Neural crest cell (in vitro differentiated cells): ENCODE data around the gene ZNF628. TPM values are rescaled to one million over a fixed set of nuclear protein-coding genes. Genes with fewer than 3 reads are reported as not detected.

Source experiments
- DNase-seq: peaks from one replicate; pipeline ENCODE4 v3.0.0; 2021; ENCODE audit warnings: low read depth, mixed read lengths, low spot score
- H3K27ac Mint-ChIP-seq: one replicate; pipeline ENCODE4 v1.8.0; 2021; ENCODE audit warnings: mild to moderate bottlenecking, mixed read lengths; ENCODE audit not compliant: unreplicated experiment
- H3K27me3 Mint-ChIP-seq: 2 replicates; pipeline ENCODE4 v1.8.0; 2021; ENCODE audit warnings: low read depth, mild to moderate bottlenecking, mixed read lengths
- H3K36me3 Mint-ChIP-seq: 2 replicates; pipeline ENCODE4 v1.8.0; 2021; ENCODE audit warnings: low read depth, mild to moderate bottlenecking, mixed read lengths
- H3K4me1 Mint-ChIP-seq: 2 replicates; pipeline ENCODE4 v1.8.0; 2021; ENCODE audit warnings: mixed read lengths
- H3K4me3 Mint-ChIP-seq: one replicate; pipeline ENCODE4 v1.8.0; 2021; ENCODE audit warnings: mild to moderate bottlenecking, mixed read lengths
- H3K9me3 Mint-ChIP-seq: 2 replicates; pipeline ENCODE4 v1.8.0; 2021; ENCODE audit warnings: mixed read lengths
- total RNA-seq: library from RNA; stranded (reverse); gene quantifications from 2 replicates; pipeline ENCODE4 v1.2.1, GENCODE V29; 2021
- TF ChIP-seq, protein P1 (sequence below): fragments of 200-600 bp; sonication (generic); conservative IDR thresholded peaks from 2 replicates; pipeline ENCODE4 v1.5.0; 2021; ENCODE audit warnings: antibody characterized with exemption, mild to moderate bottlenecking

Gene ZNF628
- total RNA-seq, 1 donor from 2014 or later: 15.0 TPM

- no peaks in the 10 kb centered on the region for H3K36me3 Mint-ChIP-seq
- TF ChIP-seq, protein P1, sequence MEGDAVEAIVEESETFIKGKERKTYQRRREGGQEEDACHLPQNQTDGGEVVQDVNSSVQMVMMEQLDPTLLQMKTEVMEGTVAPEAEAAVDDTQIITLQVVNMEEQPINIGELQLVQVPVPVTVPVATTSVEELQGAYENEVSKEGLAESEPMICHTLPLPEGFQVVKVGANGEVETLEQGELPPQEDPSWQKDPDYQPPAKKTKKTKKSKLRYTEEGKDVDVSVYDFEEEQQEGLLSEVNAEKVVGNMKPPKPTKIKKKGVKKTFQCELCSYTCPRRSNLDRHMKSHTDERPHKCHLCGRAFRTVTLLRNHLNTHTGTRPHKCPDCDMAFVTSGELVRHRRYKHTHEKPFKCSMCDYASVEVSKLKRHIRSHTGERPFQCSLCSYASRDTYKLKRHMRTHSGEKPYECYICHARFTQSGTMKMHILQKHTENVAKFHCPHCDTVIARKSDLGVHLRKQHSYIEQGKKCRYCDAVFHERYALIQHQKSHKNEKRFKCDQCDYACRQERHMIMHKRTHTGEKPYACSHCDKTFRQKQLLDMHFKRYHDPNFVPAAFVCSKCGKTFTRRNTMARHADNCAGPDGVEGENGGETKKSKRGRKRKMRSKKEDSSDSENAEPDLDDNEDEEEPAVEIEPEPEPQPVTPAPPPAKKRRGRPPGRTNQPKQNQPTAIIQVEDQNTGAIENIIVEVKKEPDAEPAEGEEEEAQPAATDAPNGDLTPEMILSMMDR: no peak
- no peaks in the 10 kb centered on the region for H3K9me3 Mint-ChIP-seq
- no peak overlapping the region for H3K27ac Mint-ChIP-seq
- no peak for DNase-seq
- H3K4me1 Mint-ChIP-seq: peaks cover 36% of the 10 kb centered on the region
- peaks cover 3% of the 10 kb centered on the region for H3K27me3 Mint-ChIP-seq
- no peak overlapping the region for H3K4me3 Mint-ChIP-seq
Measured at GRCh38 chr19:55482156-55482961, 5.9 kb downstream of the ZNF628 start.

DNA sequence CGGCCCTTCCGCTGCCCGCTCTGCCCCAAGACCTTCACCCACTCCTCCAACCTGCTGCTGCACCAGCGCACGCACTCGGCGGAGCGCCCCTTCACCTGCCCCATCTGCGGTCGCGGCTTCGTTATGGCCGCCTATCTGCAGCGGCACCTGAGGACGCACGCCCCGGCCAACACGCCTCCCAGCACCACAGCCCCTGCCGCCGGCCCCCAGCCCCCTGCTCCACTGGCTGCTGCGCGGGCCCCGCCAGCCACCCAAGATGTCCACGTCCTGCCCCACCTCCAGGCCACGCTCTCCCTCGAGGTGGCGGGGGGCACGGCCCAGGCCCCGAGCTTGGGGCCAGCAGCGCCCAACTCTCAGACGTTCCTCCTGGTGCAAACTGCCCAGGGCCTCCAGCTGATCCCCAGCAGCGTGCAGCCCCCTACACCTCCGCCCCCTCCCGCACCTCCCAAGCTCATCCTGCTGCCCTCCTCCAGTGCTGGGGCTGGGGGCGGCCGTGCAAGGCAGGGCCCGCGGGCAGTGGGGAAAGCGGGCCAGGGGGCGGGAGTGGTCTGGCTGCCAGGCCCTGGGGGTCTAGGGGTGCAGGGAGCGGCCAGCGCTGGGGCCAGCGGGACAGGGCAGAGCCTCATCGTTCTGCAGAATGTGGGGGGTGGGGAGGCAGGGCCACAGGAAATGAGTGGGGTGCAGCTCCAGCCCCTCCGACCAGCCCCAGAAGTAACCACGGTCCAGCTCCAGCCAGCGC is 6.7 kb downstream of the ZNF628 start:
- no peak overlapping the region for H3K4me3 Mint-ChIP-seq
- no peak for DNase-seq
- no peaks in the 10 kb centered on the region for H3K9me3 Mint-ChIP-seq

GRCh38 chr19:55483706-55484592 is 7.5 kb downstream of the ZNF628 start:
- Mint-ChIP-seq H3K4me3 (peak overlapping the region; percentile 90), H3K27me3 (peaks cover 3% of the 10 kb centered on the region), H3K36me3 (no peaks in the 10 kb centered on the region), H3K4me1 (peaks cover 30% of the 10 kb centered on the region), H3K27ac (no peak overlapping the region), H3K9me3 (no peaks in the 10 kb centered on the region)
- no peak for DNase-seq
- TF ChIP-seq, protein P1: no peak

More for the DNA sequence above, 6.7 kb downstream of the ZNF628 start:
- TF ChIP-seq, protein P1: no peak
- Mint-ChIP-seq H3K27ac (no peak overlapping the region), H3K4me1 (peaks cover 35% of the 10 kb centered on the region), H3K27me3 (peaks cover 3% of the 10 kb centered on the region), H3K36me3 (no peaks in the 10 kb centered on the region)

DNA sequence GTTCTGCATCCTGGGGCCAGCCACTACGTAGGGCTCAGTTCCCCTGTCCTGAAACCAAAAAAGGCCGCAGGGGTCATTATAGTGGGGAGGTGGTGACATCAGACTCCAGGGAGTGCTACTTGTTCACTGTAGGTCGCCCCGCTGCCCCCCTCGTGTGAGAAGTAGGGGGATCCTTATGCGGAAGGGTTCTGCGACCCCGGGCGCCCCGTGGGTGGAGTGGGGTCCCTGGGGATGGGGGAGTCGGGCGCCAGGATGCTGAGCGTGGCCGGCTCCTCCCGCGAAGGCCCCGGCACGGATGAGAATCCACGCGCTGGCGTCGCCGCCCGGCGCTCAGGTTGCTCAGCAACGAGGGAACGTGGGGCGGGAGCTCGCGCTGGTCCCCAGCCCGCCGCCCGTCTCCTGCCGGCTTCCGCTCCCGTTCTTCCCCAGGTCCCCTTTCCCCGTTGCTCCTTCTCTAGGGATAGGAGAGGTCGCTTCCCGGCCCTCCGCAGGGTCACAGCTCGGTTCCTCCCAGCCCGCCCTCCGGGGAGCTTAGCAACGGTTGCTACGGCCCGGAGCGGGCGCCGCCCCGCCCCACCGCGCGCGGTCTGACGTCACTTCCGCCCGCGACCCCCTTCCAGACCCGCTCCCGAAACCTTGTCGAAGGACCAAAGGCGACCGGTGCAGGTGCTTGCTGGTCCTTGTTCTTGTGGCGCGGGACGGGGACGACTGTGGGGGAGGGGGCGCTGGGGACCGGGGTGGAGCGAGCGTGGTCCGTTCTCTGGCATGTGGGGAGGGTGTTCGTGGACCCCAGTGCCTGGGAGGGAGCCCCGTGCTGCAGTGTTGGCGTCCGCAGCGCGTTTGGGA is 8.4 kb downstream of the ZNF628 start, which contains the start of gene NAT14:
Gene NAT14, plus strand, starts transcription at position 596 of the 846 bp plus-strand sequence. CDS start 521 bp downstream, outside the sequence.
- Mint-ChIP-seq H3K36me3 (no peaks in the 10 kb centered on the region), H3K27me3 (peaks cover 3% of the 10 kb centered on the region), H3K27ac (peak within 1 kb of the TSS; percentile 96), H3K4me1 (peaks cover 21% of the 10 kb centered on the region), H3K4me3 (peak within 1 kb of the TSS; percentile 90), H3K9me3 (no peaks in the 10 kb centered on the region)
- peak; percentile 80 for DNase-seq
- TF ChIP-seq, protein P1: no peak
